K562 (cell line): Measurements from ENCODE around the gene TP53I13. TPM values are rescaled to one million over a fixed set of nuclear protein-coding genes. Genes with fewer than 3 reads are reported as not detected.

Source experiments
- ATAC-seq: fragments of 200-7000 bp; cut with Tn5 transposase; 3 replicates; pipeline ENCODE4 v1.9.1; 2020; ENCODE audit warnings: moderate library complexity
- BruUV-seq: library from RNA; stranded (reverse); fragments of 400-500 nt; replicated peaks from 2 replicates; lab custom pipeline; 2021; lab: Mats Ljungman, UMichigan
- CTCF ChIA-PET: fragments of 300-600 bp; formaldehyde crosslinking; extraction: SDS; loops from one replicate; lab custom pipeline; 2021; ENCODE audit warnings: low intra/inter-chr PET ratio; lab: Yijun Ruan, JAX
- POLR2A ChIA-PET: fragments of 300-600, 350-650 bp; sonication (Branson Sonifier 250); formaldehyde crosslinking; extraction: SDS; loops from one replicate; lab custom pipeline; 2021; ENCODE audit warnings: antibody characterized with exemption, inconsistent platforms; lab: Yijun Ruan, JAX
- DNase-seq, 4 experiments: peaks; one replicate each; pipeline versions ENCODE4 v3.0.0 to v3.0.0-alpha.2; 2011 to 2018; ENCODE audit warnings: low spot score in 3 of 4, mixed read lengths in 3 of 4; ENCODE audit errors: extremely low read depth in 1 of 4
- FAIRE-seq: peaks from 2 replicates; lab custom pipeline; 2011; peaks lifted over from hg19 to GRCh38; lab: Jason Lieb, UNC
- H2AFZ ChIP-seq: 2 replicates; pipeline ENCODE4 v1.6.0; 2011; ENCODE audit warnings: low read depth, low read length, control low read depth, inconsistent platforms
- H3K27ac ChIP-seq: fragments of 200-600 bp; 3 replicates; pipeline ENCODE4 v1.8.0; 2011; ENCODE audit warnings: low read depth, mild to moderate bottlenecking, control low read depth, inconsistent platforms, low read length, moderate library complexity, mixed read lengths; ENCODE audit errors: extremely low read depth
- H3K27me3 ChIP-seq, 2 experiments: fragments of 300-600 bp in 1 of 2; 2 replicates in 1 of 2; 3 replicates in 1 of 2; pipeline versions ENCODE4 v1.6.0 to v1.8.0; 2011; ENCODE audit warnings: inconsistent platforms in 2 of 2, low read length in 2 of 2, mild to moderate bottlenecking in 1 of 2, mixed read lengths in 1 of 2, moderate library complexity in 1 of 2; ENCODE audit not compliant: control insufficient read depth in 2 of 2, insufficient read depth in 2 of 2
- H3K36me3 ChIP-seq: fragments of 300-600 bp; 3 replicates; pipeline ENCODE4 v1.8.0; 2011; ENCODE audit warnings: mild to moderate bottlenecking, low read length, inconsistent platforms; ENCODE audit not compliant: control insufficient read depth, insufficient read depth
- H3K4me1 ChIP-seq, 2 experiments: fragments of 200-600 bp in 1 of 2; replicated peaks in 1 of 2; 2 replicates in 1 of 2; 3 replicates in 1 of 2; pipeline versions ENCODE4 v1.5.1 to v1.8.0; 2011; ENCODE audit warnings: inconsistent platforms in 2 of 2, low read length in 2 of 2, mild to moderate bottlenecking in 1 of 2, mixed read lengths in 1 of 2, moderate library complexity in 1 of 2; ENCODE audit not compliant: control insufficient read depth in 2 of 2, insufficient read depth in 2 of 2
- H3K4me2 ChIP-seq: 2 replicates; pipeline ENCODE4 v1.6.1; 2011; ENCODE audit warnings: low read length, control low read depth, inconsistent platforms, mixed read lengths; ENCODE audit not compliant: insufficient read depth
- H3K4me3 ChIP-seq: fragments of 200-600 bp; sonication (generic), shearing (Covaris generic); 2 replicates; pipeline ENCODE4 v1.5.1; 2016; ENCODE audit warnings: control low read depth, inconsistent platforms
- H3K79me2 ChIP-seq: fragments of 200-600 bp; 3 replicates; pipeline ENCODE4 v1.8.0; 2011; ENCODE audit warnings: low read length, inconsistent platforms; ENCODE audit not compliant: control insufficient read depth, insufficient read depth
- H3K9ac ChIP-seq, 2 experiments: 2 replicates each; pipeline versions ENCODE4 v1.6.0 to v1.6.1; 2011; ENCODE audit warnings: low read depth in 2 of 2, low read length in 2 of 2, control low read depth in 1 of 2, inconsistent platforms in 1 of 2, mild to moderate bottlenecking in 1 of 2, mixed read lengths in 1 of 2; ENCODE audit not compliant: insufficient read depth in 1 of 2
- H3K9me1 ChIP-seq: one replicate; pipeline ENCODE4 v1.6.0; 2011; ENCODE audit warnings: inconsistent platforms, mild to moderate bottlenecking, low read length, moderate library complexity; ENCODE audit not compliant: control insufficient read depth, insufficient read depth
- H3K9me3 ChIP-seq: replicated peaks from 2 replicates; pipeline ENCODE4 v1.5.1; 2011; ENCODE audit warnings: low read depth, low read length, inconsistent platforms; ENCODE audit not compliant: control insufficient read depth, insufficient read depth
- H4K20me1 ChIP-seq: replicated peaks from 2 replicates; pipeline ENCODE4 v1.6.1; 2011; ENCODE audit warnings: low read length, inconsistent platforms, mixed read lengths; ENCODE audit not compliant: control insufficient read depth, insufficient read depth
- EP300 ChIP-seq: IDR thresholded peaks from 2 replicates; pipeline ENCODE4 v1.6.1; 2012; ENCODE audit warnings: low read length, improper control_type of control experiment
- HDAC2 ChIP-seq: fragments of 450-650 bp; IDR thresholded peaks from 2 replicates; pipeline ENCODE4 v1.6.1; 2016; ENCODE audit warnings: mild to moderate bottlenecking
- POLR2G ChIP-seq: fragments of 200-400 bp; formaldehyde crosslinking; IDR thresholded peaks from 2 replicates; pipeline ENCODE4 v1.6.1; 2017; ENCODE audit warnings: low read depth, mild to moderate bottlenecking, antibody characterized with exemption, low read length, moderate library complexity
- ZBTB26 ChIP-seq: fragments of 450-650 bp; formaldehyde crosslinking; IDR thresholded peaks from 2 replicates; pipeline ENCODE4 v1.4.0; 2022; ENCODE audit warnings: missing genetic modification characterization
- ZBTB7A ChIP-seq: IDR thresholded peaks from 2 replicates; pipeline ENCODE4 v1.6.1; 2011; ENCODE audit warnings: low read depth, mild to moderate bottlenecking, low read length, moderate library complexity, borderline replicate concordance; ENCODE audit not compliant: control insufficient read depth
- WGBS: fragments of 100-300 bp; shearing (Covaris generic); methylation state at CpG from one replicate; pipeline ENCODE4 v1.1.6; 2016; ENCODE audit warnings: low coverage, mixed read lengths; ENCODE audit not compliant: insufficient coverage; ENCODE audit errors: missing lambda C conversion rate; 5-methylcytosine and 5-hydroxymethylcytosine counted together
- in situ Hi-C: fragments of 300-500 bp; cut with MboI; formaldehyde crosslinking; loops from 4 replicates; pipeline ENCODE4 v1.15.0; 2018; ENCODE audit warnings: inconsistent platforms, mixed read lengths
- intact Hi-C: fragments of 100-400 bp; cut with micrococcal nuclease; formaldehyde crosslinking; loops from 2 replicates; pipeline ENCODE4 v1.14.2; 2022
- polyA plus RNA-seq, 8 experiments: library from polyadenylated mRNA; depleted of rRNA in 4 of 8; stranded (reverse) in 5 of 8; unstranded in 3 of 8; fragments of >200 nt; fragmentation: Nextera tagmentation in 2 of 8; fragmentation: Illumina TruSeq in 1 of 8; extraction: Ambion mirVana in 2 of 8; extraction: Trizol in 1 of 8; gene quantifications; 2 replicates each; pipeline versions ENCODE4 v1.2.1 to v1.2.3, GENCODE V29; 2011 to 2014; ENCODE audit warnings: inconsistent platforms in 1 of 8, missing spikeins in 1 of 8
- total RNA-seq, 7 experiments: library from RNA; depleted of rRNA in 6 of 7; stranded (reverse); fragments of >200 nt in 6 of 7; fragmentation: Illumina TruSeq in 2 of 7; extraction: Trizol in 2 of 7; gene quantifications; 2 replicates each; pipeline versions ENCODE4 v1.2.1 to v1.2.3, GENCODE V29; 2011 to 2021; ENCODE audit warnings: low replicate concordance in 1 of 7
- TF ChIP-seq, protein P1 (sequence below): fragments of 250-450 bp; sonication (Bioruptor Pico); IDR thresholded peaks from 2 replicates; pipeline ENCODE4 v1.8.0; 2021; ENCODE audit warnings: mild to moderate bottlenecking, moderate library complexity
- TF ChIP-seq, protein P2 (sequence below): sonication (generic); formaldehyde crosslinking; IDR thresholded peaks from 2 replicates; pipeline ENCODE4 v1.9.0; 2022; ENCODE audit warnings: mild to moderate bottlenecking, missing genetic modification reagents

Gene TP53I13
- total and polyA plus RNA-seq, 9 of the 15 experiments (the other 6 are each of a cell fraction or from before 2014, with no cell fraction given) = 0.08 to 28.3 (median 9.1) TPM

DNA sequence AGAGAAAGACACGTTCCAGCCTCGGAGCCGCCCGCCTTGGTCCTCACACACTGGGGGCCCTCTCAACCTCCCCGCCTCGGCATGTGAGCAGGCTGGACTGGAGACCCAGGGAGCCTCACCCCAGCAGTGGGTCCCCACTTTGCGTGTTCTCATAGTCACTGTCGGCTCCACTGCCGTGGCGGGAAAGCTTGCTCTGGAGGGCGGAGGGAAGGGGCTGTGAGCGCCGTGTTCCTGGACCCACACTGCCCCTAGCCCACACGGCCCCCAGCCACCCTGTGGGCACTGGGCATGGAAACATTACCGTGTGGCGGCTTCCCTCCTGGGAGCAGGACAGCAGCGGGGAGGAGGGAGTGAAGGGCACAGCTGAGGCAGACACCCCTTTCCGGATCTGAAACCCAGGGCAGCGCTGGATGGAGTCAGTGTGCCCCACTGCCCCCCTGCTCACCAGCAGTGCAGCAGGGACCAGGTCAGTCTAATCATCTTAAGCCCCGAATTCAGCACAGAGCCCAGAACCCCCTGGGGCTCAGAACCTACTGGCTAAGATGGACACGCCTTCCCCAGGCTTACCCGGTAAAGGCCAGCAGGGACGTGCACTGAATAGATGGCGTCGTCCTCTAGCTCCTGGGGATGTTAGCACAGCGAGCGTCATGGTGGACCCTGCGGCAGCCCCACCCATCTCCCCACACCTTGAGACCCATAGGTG is 7.2 kb downstream of the TP53I13 start:
- Histone ChIP-seq H4K20me1 (no peaks in the 10 kb centered on the region), H3K4me3 (no peak overlapping the region), H3K4me2 (no peak overlapping the region), H3K9ac (no peak overlapping the region), H3K27me3 (no peaks in the 10 kb centered on the region), H2AFZ (no peak overlapping the region), H3K9me1 (peaks cover 3% of the 10 kb centered on the region), H3K79me2 (no peaks in the 10 kb centered on the region), H3K27ac (no peak overlapping the region), H3K4me1 (peaks cover 0 to 50% of the 10 kb centered on the region in 2 experiments; a peak in 2 of 5 replicates), H3K36me3 (peaks cover 56% of the 10 kb centered on the region; the same call in 2 of the 3 replicates), H3K9me3 (no peaks in the 10 kb centered on the region)
- TF ChIP-seq, protein P1, sequence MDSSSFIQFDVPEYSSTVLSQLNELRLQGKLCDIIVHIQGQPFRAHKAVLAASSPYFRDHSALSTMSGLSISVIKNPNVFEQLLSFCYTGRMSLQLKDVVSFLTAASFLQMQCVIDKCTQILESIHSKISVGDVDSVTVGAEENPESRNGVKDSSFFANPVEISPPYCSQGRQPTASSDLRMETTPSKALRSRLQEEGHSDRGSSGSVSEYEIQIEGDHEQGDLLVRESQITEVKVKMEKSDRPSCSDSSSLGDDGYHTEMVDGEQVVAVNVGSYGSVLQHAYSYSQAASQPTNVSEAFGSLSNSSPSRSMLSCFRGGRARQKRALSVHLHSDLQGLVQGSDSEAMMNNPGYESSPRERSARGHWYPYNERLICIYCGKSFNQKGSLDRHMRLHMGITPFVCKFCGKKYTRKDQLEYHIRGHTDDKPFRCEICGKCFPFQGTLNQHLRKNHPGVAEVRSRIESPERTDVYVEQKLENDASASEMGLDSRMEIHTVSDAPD (CRISPR knock-in tag) = no peak
- TF ChIP-seq ZBTB26 (CRISPR knock-in tag) = no peak
- TF ChIP-seq, protein P2, sequence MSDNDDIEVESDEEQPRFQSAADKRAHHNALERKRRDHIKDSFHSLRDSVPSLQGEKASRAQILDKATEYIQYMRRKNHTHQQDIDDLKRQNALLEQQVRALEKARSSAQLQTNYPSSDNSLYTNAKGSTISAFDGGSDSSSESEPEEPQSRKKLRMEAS (CRISPR knock-in tag) = no peak
- peak; percentile 49 for TF ChIP-seq POLR2G
- no peak for TF ChIP-seq ZBTB7A
- TF ChIP-seq EP300 = no peak
- no peak for TF ChIP-seq HDAC2
- DNase-seq (no peak), ATAC-seq (no peak), FAIRE-seq (no peak)
- in situ Hi-C loops (no loop called here), intact Hi-C loops (no loop called here)
- ChIA-PET CTCF (no interaction called here), POLR2A (interaction anchor here (0.6 to 3.6 kb wide), 3 partner anchors 11 to 157 kb away, joined by 3 to 25 read pairs (median 3); no protein-coding TSS in a partner anchor)
- 84% methylated on average over 24 of the region's 28 CpGs for WGBS
- no TSS peak for BruUV-seq
